Caco-2 (cell line): ENCODE measurements around the gene STEAP3. TPM values are rescaled to one million over a fixed set of nuclear protein-coding genes. Genes with fewer than 3 reads are reported as not detected.

ENCODE experiments used
- BruUV-seq: library from RNA; stranded (reverse); fragments of 400-500 nt; replicated peaks from 2 replicates; lab custom pipeline; 2021; lab: Mats Ljungman, UMichigan
- CTCF ChIA-PET: fragments of 300-600 bp; sonication (Branson Sonifier 250); formaldehyde crosslinking; loops from one replicate; lab custom pipeline; 2022; ENCODE audit warnings: antibody characterized with exemption; lab: Charles Lee
- POLR2A ChIA-PET: fragments of 300-600 bp; sonication (Branson Sonifier 250); formaldehyde crosslinking; loops from one replicate; lab custom pipeline; 2022; ENCODE audit warnings: antibody characterized with exemption; lab: Charles Lee
- DNase-seq, 2 experiments: peaks; one replicate each; pipeline versions ENCODE4 v3.0.0 to v3.0.0-alpha.2; 2020 to 2022
- H3K27me3 ChIP-seq: replicated peaks from 2 replicates; pipeline ENCODE4 v1.6.0; 2011; ENCODE audit warnings: low read length; ENCODE audit not compliant: control insufficient read depth, insufficient read depth
- H3K36me3 ChIP-seq: 2 replicates; pipeline ENCODE4 v1.5.1; 2011; ENCODE audit warnings: low read length; ENCODE audit not compliant: control insufficient read depth, insufficient read depth
- H3K4me1 ChIP-seq: fragments of 250-450 bp; sonication (Bioruptor Pico); 2 replicates; pipeline ENCODE4 v1.5.1; 2020; ENCODE audit warnings: mild to moderate bottlenecking
- H3K4me3 ChIP-seq: 2 replicates; pipeline ENCODE4 v1.5.1; 2011; ENCODE audit warnings: low read depth, mild to moderate bottlenecking, control low read depth, low read length
- H3K9me3 ChIP-seq: fragments of 250-450 bp; sonication (Bioruptor Pico); 2 replicates; pipeline ENCODE4 v1.5.1; 2020; ENCODE audit warnings: mild to moderate bottlenecking, moderate library complexity
- H3K27ac Mint-ChIP-seq: one replicate; pipeline ENCODE4 v1.8.0; 2022; ENCODE audit warnings: mixed read lengths; ENCODE audit not compliant: unreplicated experiment
- H3K27me3 Mint-ChIP-seq: one replicate; pipeline ENCODE4 v1.8.0; 2022; ENCODE audit warnings: mixed read lengths; ENCODE audit not compliant: insufficient read depth, unreplicated experiment
- H3K36me3 Mint-ChIP-seq: one replicate; pipeline ENCODE4 v1.8.0; 2022; ENCODE audit warnings: mild to moderate bottlenecking, mixed read lengths; ENCODE audit not compliant: insufficient read depth, unreplicated experiment
- H3K4me1 Mint-ChIP-seq: one replicate; pipeline ENCODE4 v1.8.0; 2022; ENCODE audit warnings: low read depth, mixed read lengths; ENCODE audit not compliant: unreplicated experiment
- H3K4me3 Mint-ChIP-seq: one replicate; pipeline ENCODE4 v1.8.0; 2022; ENCODE audit warnings: mild to moderate bottlenecking, moderate library complexity, mixed read lengths; ENCODE audit not compliant: unreplicated experiment
- H3K9me3 Mint-ChIP-seq: one replicate; pipeline ENCODE4 v1.8.0; 2022; ENCODE audit warnings: mixed read lengths; ENCODE audit not compliant: unreplicated experiment
- intact Hi-C: fragments of 100-400 bp; cut with micrococcal nuclease; formaldehyde crosslinking; loops from one replicate; pipeline ENCODE4 v1.10.0; 2022; ENCODE audit not compliant: unreplicated experiment
- total RNA-seq: library from RNA; stranded (reverse); gene quantifications from 2 replicates; pipeline ENCODE4 v1.2.3, GENCODE V29; 2022
- TF ChIP-seq, protein P1 (sequence below), 2 experiments: fragments of 200-600 bp in 1 of 2; IDR thresholded peaks; 1 replicate in 1 of 2; 2 replicates in 1 of 2; pipeline versions ENCODE4 v1.5.1 to v1.8.0; 2011 to 2022; ENCODE audit warnings: antibody characterized with exemption in 1 of 2, control low read depth in 1 of 2, inconsistent platforms in 1 of 2, low read depth in 1 of 2, low read length in 1 of 2, mild to moderate bottlenecking in 1 of 2, moderate library complexity in 1 of 2; ENCODE audit not compliant: insufficient read depth in 1 of 2, severe bottlenecking in 1 of 2, unreplicated experiment in 1 of 2

Gene STEAP3
- total RNA-seq, 1 experiment from 2014 or later = 20.4 TPM

DNA sequence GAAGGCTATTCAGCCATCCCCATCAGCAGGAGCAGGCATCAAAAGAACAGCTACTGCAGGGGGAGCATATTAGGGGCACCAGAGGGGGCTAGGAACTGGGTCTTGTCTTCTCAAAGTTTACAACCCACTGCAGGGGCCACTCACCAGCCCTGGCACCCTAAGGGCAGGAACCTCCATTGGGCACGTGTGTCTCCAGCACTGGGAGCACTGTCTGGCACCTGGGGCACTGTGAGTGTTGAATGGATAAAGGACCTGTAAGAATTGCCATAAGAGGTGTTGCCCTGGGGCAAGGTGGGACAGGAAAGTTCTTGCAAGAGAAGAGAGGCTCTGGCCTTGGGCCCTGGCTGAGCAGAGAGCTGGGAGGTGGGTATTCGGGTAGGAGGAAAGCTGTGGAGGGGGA is 1.4 kb upstream of the STEAP3 start:
- no peak overlapping the region for H3K27ac Mint-ChIP-seq
- H3K9me3 ChIP-seq = no peaks in the 10 kb centered on the region
- ChIA-PET POLR2A (no interaction called here), CTCF (no interaction called here)
- TF ChIP-seq, protein P1, sequence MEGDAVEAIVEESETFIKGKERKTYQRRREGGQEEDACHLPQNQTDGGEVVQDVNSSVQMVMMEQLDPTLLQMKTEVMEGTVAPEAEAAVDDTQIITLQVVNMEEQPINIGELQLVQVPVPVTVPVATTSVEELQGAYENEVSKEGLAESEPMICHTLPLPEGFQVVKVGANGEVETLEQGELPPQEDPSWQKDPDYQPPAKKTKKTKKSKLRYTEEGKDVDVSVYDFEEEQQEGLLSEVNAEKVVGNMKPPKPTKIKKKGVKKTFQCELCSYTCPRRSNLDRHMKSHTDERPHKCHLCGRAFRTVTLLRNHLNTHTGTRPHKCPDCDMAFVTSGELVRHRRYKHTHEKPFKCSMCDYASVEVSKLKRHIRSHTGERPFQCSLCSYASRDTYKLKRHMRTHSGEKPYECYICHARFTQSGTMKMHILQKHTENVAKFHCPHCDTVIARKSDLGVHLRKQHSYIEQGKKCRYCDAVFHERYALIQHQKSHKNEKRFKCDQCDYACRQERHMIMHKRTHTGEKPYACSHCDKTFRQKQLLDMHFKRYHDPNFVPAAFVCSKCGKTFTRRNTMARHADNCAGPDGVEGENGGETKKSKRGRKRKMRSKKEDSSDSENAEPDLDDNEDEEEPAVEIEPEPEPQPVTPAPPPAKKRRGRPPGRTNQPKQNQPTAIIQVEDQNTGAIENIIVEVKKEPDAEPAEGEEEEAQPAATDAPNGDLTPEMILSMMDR (IDR thresholded peaks at IDR 0.05; ENCODE audit: insufficient read depth in 1 of 2, low read depth in 1 of 2, low read length in 1 of 2, severe bottlenecking in 1 of 2, unreplicated experiment in 1 of 2) = no peak
- no TSS peak for BruUV-seq
- H3K4me1 ChIP-seq = peaks cover 25% of the 10 kb centered on the region
- H3K4me1 Mint-ChIP-seq = no peaks in the 10 kb centered on the region
- H3K36me3 Mint-ChIP-seq = no peaks in the 10 kb centered on the region
- H3K36me3 ChIP-seq = peaks cover 1% of the 10 kb centered on the region; the same call in 1 of the 2 replicates
- no peaks in the 10 kb centered on the region for H3K27me3 Mint-ChIP-seq
- intact Hi-C loops = loop anchor here (2.0 kb wide), 1 partner anchor 25 kb away; no protein-coding TSS in a partner anchor
- no peaks in the 10 kb centered on the region for H3K27me3 ChIP-seq
- H3K4me3 Mint-ChIP-seq = peak overlapping the region; percentile 39
- H3K9me3 Mint-ChIP-seq = no peaks in the 10 kb centered on the region
- no peak overlapping the region for H3K4me3 ChIP-seq
- DNase-seq = no peak

DNA sequence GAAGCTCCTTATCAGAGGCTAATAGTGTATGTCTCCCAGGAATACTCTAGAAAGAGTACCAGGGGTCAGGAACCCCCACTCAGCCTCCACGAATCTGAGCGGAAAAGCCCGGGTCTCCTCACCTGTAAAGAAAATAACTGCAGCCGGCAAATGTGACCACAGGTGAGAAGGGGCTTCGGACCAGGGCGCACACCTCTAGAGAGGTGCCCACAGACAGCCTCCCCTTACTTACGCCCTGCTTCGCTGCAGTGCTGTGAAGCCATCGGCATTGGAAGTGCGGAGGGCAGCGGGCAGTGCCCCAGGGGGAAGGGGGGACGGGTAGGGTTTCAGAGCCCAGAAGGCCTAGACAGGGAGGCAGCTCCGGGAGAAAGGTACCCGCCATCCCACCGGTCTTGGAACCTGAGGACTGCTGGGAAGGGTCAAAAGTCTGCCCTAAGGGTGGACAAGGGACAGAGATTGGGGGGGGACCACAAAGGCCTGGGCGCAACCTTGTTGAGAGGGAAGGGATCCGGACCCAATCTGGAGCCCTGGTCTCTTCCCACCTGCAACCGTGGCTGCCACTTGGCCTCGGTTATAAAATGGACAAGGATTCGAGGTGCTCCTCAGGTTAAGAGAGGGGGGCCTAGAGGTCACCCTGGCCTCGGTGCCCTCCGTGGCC is 642 bp upstream of the STEAP3 start:
- H3K36me3 ChIP-seq = peaks cover 1% of the 10 kb centered on the region; the same call in 1 of the 2 replicates
- H3K4me3 Mint-ChIP-seq = peak overlapping the region; percentile 68
- H3K27me3 ChIP-seq = no peaks in the 10 kb centered on the region
- ChIA-PET CTCF (no interaction called here), POLR2A (interaction anchor here (0.9 kb wide), 1 partner anchor 32 kb away, joined by 6 read pairs; no protein-coding TSS in a partner anchor)
- TF ChIP-seq, protein P1 (IDR thresholded peaks at IDR 0.05; ENCODE audit: insufficient read depth in 1 of 2, low read depth in 1 of 2, low read length in 1 of 2, severe bottlenecking in 1 of 2, unreplicated experiment in 1 of 2) = no peak
- H3K9me3 Mint-ChIP-seq = no peaks in the 10 kb centered on the region
- H3K4me1 Mint-ChIP-seq = no peaks in the 10 kb centered on the region
- intact Hi-C loops = loop anchor here (2.0 kb wide), 1 partner anchor 26 kb away; no protein-coding TSS in a partner anchor
- BruUV-seq = TSS peak; percentile 94
- H3K27ac Mint-ChIP-seq = no peak overlapping the region
- no peaks in the 10 kb centered on the region for H3K36me3 Mint-ChIP-seq
- no peaks in the 10 kb centered on the region for H3K9me3 ChIP-seq
- peaks cover 25% of the 10 kb centered on the region for H3K4me1 ChIP-seq
- H3K4me3 ChIP-seq = peak overlapping the region; percentile 77
- no peaks in the 10 kb centered on the region for H3K27me3 Mint-ChIP-seq
- DNase-seq = no peak

DNA sequence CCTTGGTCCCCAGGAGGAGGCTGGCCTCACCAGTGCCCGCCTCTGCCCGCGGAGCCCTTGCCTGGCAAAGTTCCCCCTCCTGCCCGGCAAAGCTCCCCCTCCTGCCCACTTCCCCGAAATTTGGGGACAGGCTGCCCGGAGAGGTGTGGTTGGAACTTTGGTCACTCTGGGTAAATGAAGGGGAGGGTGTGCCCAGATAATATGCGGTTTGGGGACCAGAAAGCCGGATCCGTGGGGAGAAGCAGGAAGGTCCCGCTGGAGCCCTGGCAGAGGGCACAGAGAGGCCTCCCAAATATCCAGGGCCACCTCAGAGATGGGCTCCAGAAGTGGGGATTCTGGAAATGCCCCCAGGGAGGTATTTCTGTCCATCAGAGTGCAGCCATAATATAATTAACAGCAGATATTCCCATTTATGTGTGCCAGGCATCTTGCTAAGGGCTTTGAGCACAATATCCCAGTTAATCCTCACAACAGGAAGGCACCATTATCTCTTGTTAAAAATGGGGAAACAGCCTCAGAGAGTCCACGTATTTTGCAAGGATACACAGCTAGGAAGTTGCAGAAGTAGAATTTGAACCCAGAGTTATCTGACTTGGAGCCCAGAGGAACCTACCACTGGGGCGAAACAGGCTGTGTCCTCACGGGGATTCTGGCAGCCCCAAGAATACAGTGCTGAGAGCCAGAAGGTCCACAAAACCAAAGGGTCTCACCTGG is 914 bp downstream of the STEAP3 start:
- peaks cover 1% of the 10 kb centered on the region for H3K36me3 Mint-ChIP-seq
- POLR2A ChIA-PET = no interaction called here
- TSS peak; percentile 47 for BruUV-seq
- no peaks in the 10 kb centered on the region for H3K4me1 Mint-ChIP-seq
- intact Hi-C loops = loop anchor here (2.0 kb wide), 1 partner anchor 34 kb away; no protein-coding TSS in a partner anchor
- H3K9me3 ChIP-seq = no peaks in the 10 kb centered on the region
- no peaks in the 10 kb centered on the region for H3K27me3 ChIP-seq
- peaks cover 25% of the 10 kb centered on the region for H3K4me1 ChIP-seq
- H3K9me3 Mint-ChIP-seq = no peaks in the 10 kb centered on the region
- CTCF ChIA-PET = interaction anchor here (0.9 kb wide), 1 partner anchor 42 kb away, joined by 3 read pairs; no protein-coding TSS in a partner anchor
- no peaks in the 10 kb centered on the region for H3K27me3 Mint-ChIP-seq
- DNase-seq = no peak
- peak overlapping the region; percentile 77 for H3K4me3 ChIP-seq
- no peak overlapping the region for H3K27ac Mint-ChIP-seq
- TF ChIP-seq, protein P1 (IDR thresholded peaks at IDR 0.05; ENCODE audit: insufficient read depth in 1 of 2, low read depth in 1 of 2, low read length in 1 of 2, severe bottlenecking in 1 of 2, unreplicated experiment in 1 of 2) = no peak
- H3K4me3 Mint-ChIP-seq = peak overlapping the region; percentile 68
- peaks cover 1% of the 10 kb centered on the region; the same call in 1 of the 2 replicates for H3K36me3 ChIP-seq
